HL-60 (cell line): ENCODE data around the gene LRFN2.

Experiments used
- DNase-seq, 2 experiments: peaks; one replicate each; pipeline ENCODE4 v3.0.0-alpha.2; 2010 to 2020; ENCODE audit warnings: low read depth in 1 of 2, low spot score in 1 of 2
- H3K27ac ChIP-seq: fragments of 250-450 bp; sonication (Bioruptor Pico); replicated peaks from 2 replicates; pipeline ENCODE4 v1.5.1; 2020; ENCODE audit warnings: mild to moderate bottlenecking, moderate library complexity
- H3K27me3 ChIP-seq: fragments of 250-450 bp; sonication (Bioruptor Pico); 2 replicates; pipeline ENCODE4 v1.5.1; 2021; ENCODE audit warnings: mild to moderate bottlenecking, moderate library complexity; ENCODE audit not compliant: insufficient read depth, poor library complexity, severe bottlenecking
- H3K4me3 ChIP-seq: replicated peaks from 2 replicates; pipeline ENCODE4 v1.5.1; 2011; ENCODE audit warnings: mild to moderate bottlenecking, control low read depth, low read length; ENCODE audit not compliant: insufficient read depth
- GABPA ChIP-seq: IDR thresholded peaks from 2 replicates; pipeline ENCODE4 v1.6.1; 2012; ENCODE audit warnings: low read depth
- POLR2AphosphoS5 ChIP-seq: IDR thresholded peaks from 2 replicates; pipeline ENCODE4 v1.6.1; 2012; ENCODE audit warnings: low read depth
- SPI1 ChIP-seq: IDR thresholded peaks from 2 replicates; pipeline ENCODE4 v1.6.1; 2012; ENCODE audit warnings: low read depth, mild to moderate bottlenecking, borderline replicate concordance
- TF ChIP-seq, protein P1 (sequence below): IDR thresholded peaks from one replicate; pipeline ENCODE4 v1.5.1; 2011; ENCODE audit warnings: low read length, control low read depth, inconsistent platforms; ENCODE audit not compliant: insufficient read depth
- TF ChIP-seq, protein P2 (sequence below): IDR thresholded peaks from 2 replicates; pipeline ENCODE4 v1.6.1; 2012; ENCODE audit warnings: low read depth; ENCODE audit not compliant: insufficient replicate concordance

The LRFN2 gene

DNA sequence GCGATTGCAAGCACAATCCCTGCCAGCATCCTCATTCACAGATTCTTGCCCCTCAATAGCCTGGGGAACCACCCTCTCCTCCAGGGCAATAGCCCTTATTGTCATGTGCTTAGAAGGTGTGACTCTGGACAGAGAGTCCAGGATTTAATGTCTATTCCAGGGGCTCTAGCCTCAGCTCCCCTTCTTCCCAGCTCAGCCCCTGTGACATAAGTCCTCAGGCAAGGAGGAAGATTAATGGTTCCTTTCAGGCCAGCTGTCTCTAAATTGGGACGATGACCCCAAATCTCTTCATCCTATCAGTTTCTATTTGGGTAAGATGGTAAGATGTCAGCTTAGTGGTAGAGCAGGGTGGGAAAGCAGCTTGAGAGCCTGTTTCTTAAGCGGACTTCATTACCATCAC, 8.1 kb downstream of the LRFN2 start:
- Histone ChIP-seq H3K27me3 (no peaks in the 10 kb centered on the region), H3K27ac (no peak overlapping the region), H3K4me3 (no peak overlapping the region)
- TF ChIP-seq GABPA: no peak
- no peak for DNase-seq

DNA sequence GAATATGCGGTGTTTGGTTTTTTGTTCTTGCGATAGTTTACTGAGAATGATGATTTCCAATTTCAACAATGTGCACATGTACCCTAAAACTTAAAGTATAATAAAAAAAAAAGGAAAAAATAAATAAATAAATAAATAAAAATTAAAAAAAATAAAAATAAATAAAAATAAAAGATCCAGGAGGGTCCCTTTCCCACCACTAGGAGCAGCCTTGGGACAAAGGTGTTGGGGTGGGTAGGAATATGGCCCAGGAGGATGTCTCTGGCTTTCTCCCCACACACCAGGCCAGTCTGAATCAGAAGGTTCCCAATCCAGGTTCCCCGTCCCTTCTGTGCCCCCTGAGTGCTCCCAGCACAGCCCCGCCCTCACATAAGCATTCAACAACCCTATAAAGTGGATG, 9.5 kb downstream of the LRFN2 start:
- TF ChIP-seq SPI1 (no peak), GABPA (no peak), POLR2AphosphoS5 (no peak)
- TF ChIP-seq, protein P1, sequence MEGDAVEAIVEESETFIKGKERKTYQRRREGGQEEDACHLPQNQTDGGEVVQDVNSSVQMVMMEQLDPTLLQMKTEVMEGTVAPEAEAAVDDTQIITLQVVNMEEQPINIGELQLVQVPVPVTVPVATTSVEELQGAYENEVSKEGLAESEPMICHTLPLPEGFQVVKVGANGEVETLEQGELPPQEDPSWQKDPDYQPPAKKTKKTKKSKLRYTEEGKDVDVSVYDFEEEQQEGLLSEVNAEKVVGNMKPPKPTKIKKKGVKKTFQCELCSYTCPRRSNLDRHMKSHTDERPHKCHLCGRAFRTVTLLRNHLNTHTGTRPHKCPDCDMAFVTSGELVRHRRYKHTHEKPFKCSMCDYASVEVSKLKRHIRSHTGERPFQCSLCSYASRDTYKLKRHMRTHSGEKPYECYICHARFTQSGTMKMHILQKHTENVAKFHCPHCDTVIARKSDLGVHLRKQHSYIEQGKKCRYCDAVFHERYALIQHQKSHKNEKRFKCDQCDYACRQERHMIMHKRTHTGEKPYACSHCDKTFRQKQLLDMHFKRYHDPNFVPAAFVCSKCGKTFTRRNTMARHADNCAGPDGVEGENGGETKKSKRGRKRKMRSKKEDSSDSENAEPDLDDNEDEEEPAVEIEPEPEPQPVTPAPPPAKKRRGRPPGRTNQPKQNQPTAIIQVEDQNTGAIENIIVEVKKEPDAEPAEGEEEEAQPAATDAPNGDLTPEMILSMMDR: no peak
- TF ChIP-seq, protein P2, sequence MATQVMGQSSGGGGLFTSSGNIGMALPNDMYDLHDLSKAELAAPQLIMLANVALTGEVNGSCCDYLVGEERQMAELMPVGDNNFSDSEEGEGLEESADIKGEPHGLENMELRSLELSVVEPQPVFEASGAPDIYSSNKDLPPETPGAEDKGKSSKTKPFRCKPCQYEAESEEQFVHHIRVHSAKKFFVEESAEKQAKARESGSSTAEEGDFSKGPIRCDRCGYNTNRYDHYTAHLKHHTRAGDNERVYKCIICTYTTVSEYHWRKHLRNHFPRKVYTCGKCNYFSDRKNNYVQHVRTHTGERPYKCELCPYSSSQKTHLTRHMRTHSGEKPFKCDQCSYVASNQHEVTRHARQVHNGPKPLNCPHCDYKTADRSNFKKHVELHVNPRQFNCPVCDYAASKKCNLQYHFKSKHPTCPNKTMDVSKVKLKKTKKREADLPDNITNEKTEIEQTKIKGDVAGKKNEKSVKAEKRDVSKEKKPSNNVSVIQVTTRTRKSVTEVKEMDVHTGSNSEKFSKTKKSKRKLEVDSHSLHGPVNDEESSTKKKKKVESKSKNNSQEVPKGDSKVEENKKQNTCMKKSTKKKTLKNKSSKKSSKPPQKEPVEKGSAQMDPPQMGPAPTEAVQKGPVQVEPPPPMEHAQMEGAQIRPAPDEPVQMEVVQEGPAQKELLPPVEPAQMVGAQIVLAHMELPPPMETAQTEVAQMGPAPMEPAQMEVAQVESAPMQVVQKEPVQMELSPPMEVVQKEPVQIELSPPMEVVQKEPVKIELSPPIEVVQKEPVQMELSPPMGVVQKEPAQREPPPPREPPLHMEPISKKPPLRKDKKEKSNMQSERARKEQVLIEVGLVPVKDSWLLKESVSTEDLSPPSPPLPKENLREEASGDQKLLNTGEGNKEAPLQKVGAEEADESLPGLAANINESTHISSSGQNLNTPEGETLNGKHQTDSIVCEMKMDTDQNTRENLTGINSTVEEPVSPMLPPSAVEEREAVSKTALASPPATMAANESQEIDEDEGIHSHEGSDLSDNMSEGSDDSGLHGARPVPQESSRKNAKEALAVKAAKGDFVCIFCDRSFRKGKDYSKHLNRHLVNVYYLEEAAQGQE: no peak

DNA sequence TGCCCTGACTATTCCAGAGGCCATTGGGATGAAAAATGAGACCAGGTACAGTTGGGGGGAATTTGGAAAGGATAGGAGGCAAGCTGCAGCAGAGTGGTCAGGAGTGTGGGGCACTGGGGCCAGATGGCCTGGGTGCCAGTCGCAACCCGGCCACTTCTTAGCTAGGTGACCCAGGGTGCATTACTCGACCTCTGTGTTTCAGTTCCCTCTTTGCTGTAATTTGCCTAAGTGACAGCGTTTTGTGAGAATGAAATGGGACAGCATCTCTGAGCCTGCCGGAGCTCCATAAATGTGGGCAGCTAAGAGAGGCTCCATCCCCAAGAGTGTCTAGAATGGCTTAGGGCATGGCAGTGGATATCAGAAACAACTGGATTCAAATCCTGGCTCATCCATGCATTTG, 13.9 kb downstream of the LRFN2 start:
- no peak overlapping the region for H3K4me3 ChIP-seq
- no peak overlapping the region for H3K27ac ChIP-seq
- no peak for DNase-seq
- TF ChIP-seq SPI1: no peak
- TF ChIP-seq, protein P2: no peak
- no peak for TF ChIP-seq POLR2AphosphoS5
- TF ChIP-seq, protein P1: no peak
- no peak for TF ChIP-seq GABPA
- H3K27me3 ChIP-seq: no peaks in the 10 kb centered on the region

More for the DNA sequence above, 9.5 kb downstream of the LRFN2 start:
- Histone ChIP-seq H3K27me3 (no peaks in the 10 kb centered on the region), H3K27ac (no peak overlapping the region), H3K4me3 (no peak overlapping the region)
- DNase-seq: no peak

DNA sequence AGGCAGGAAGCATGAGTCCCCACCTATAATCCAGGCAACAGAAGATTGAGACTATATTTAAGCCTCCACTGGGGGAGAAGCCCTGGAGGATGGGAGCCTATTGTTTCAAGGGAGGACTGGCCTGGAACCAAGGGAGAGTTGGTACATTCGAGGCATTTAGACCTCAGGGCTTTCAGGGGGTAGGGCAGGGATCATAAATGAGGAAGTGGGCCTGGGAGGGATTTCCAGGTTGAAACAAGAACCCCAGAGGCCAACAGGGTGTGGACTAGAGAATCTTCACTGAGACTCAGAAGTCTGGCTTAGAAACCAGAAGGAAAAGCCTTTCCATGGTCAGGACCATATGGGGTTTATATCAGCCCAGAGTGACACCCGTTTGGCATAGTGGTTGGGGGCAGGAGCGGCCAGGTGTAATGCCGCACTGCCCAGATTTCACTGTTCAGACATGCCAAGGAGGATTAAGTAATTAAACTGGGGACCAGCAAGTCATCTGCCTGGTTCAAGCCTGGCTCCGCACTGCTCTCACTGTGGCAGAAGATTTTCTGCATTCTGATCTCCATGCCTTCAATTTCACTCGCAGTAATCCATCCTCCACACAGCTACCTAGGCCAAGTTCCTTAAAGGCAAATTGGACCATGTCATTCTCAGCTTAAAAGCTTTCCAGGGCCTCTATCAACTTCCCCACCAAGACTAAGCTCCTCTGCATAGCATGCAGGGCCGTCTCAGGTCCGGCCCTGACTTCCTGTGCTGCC, 17.8 kb downstream of the LRFN2 start:
- Histone ChIP-seq H3K27ac (no peak overlapping the region), H3K27me3 (no peaks in the 10 kb centered on the region), H3K4me3 (no peak overlapping the region)
- TF ChIP-seq POLR2AphosphoS5 (no peak), GABPA (no peak), SPI1 (no peak)
- TF ChIP-seq, protein P2: no peak
- TF ChIP-seq, protein P1: no peak
- no peak for DNase-seq
